HG03066 (cell line): ENCODE data around the gene AMFR.

Source experiments
- ATAC-seq: cut with Tn5 transposase; IDR thresholded peaks from one replicate; pipeline ENCODE4 v1.9.1; 2021; ENCODE audit warnings: low read depth; ENCODE audit not compliant: unreplicated experiment

AMFR gene

DNA sequence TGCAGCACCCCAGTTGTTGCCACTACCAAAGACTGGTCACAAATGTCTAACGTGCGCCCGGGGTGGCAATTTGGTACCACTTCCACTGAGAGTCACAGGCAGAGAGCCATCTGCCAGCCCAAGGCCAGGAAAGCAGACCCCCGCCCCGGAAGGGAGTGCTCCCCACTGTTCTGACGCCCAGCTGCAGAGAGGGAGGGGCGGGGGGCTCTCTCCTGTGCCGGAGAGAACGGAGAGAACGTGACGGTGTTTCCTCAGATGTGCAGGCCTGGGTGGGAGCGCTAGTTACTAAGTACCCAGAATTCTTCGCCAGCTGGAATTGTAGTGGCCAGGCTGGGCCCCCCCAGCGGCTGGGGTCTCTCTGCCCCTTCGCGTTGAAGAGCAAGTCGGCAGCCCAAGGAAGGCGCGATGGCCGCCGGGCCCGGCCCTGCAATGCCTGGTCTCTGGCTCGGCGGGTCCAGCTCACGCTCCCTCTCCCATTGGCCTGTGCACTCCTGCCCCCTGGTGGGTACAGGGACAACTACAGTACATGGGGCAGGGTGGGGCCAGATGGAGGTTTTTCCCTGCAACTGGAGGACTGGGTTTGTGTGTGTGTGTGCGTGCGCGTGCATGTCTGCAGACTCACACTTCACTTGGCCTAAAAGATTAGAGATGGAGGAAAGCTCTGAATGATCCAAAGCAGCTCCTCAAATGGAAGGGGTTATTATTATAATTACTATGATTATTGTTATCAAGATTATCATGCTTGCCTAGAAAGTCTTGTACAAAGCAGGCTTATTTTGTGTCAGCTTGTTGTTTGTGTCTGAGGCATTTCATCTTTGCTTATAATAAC lies 107.1 kb downstream of the AMFR start:
- ATAC-seq, result peak; percentile 87

DNA sequence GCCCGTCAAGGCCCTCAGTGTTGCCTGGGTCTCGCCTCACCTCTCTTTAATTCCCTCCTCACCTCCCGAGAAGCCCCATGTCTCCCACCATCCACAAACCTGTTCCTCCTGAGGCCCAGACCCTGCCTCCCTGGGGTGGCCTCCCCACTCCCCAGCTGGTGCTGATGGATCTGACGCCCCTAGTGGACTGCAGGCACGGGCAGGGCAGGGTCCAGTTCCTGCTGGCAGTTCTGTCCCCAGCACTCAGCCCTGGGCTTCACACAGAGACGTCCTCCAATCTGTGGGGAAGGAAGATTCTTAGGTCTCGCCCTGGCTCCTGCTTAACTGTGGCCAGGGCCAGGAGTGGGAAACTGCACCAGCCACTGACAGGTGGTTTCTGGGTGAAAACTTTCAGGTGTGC lies 108.8 kb downstream of the AMFR start:
- no peak for ATAC-seq

DNA sequence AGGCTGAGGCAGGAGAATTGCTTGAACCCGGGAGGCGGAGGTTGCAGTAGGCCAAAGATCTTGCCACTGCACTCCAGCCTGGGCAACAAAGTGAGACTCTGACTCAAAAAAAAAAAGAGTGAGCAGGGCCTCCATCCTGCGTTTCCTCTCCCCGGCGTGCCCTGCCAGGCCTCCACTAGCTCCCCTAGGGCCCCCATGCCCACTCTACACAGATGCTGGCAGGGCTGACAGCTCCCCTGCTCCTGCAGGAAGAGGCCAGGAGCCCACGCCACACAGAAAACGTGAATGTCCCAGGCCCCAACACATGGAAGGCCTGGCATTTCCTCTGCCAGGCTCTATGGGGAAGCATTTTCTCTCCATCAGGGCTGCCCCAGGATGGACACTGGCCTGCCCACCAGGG lies 109.4 kb downstream of the AMFR start:
- ATAC-seq, result no peak

DNA sequence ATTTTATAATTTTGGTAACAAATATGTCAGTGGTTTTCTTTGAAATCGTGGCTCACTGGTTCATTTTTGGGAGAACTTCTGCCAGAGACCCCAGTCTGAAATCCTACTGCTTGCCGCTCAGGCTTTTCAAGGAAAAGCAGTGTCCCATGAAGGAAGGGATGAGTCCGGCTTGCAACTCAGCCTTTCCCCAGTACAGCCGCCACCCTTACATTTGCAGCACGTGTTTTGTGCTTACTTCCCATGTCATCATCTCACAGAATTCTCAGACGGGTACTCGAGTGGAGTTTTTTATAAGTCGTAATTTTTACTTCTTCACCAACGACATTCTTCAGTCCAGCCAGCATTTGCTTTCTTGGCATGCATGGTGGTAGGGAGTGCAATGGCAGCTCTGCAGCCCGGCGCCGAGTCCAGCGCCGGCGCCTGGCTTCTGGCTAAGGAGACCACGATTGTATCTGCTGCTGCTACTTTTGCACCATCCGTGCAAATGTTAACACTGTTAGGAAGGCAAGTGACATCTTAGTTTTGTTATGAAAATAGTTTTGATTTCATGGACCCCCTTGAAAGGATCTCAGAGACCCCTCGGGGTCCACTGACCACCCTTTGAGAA lies 111.0 kb downstream of the AMFR start:
- ATAC-seq, result no peak

DNA sequence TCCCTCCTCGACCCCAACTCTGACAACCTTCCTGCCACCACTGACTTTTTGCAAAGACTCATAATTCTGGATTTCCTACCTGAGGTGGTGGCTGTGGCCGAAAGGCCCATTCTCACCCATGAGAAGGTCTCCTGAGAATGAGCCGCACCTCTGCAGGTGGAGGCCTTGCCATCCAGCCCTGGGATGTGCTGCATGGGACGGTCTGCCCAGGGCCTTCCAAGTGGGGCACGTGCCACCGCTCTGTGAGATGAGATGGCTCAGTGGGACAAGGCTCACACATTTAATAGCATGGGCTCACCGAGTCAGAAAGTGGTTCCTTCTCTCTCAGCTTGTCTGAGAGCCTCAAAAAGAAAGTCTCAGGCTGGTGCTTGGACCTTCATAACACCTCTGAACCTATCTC lies 112.8 kb downstream of the AMFR start:
- ATAC-seq, result no peak

DNA sequence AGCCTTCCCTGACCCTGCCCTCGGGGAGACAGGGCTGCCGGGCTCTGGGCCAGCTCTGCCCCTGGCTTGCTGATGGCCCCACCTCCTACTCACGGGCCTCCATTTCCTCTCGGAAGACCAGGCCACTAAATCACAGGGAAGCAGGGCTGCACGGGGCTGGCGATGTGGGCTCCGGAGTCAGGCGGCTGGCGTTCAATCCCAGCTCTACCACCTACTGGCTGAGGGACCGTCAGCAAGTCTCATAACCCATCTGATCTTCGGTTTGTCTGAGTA lies 113.4 kb downstream of the AMFR start:
- ATAC-seq, result no peak
